Mucosa of rectum (tissue), 2 donors: Measurements from ENCODE around the gene SAA4.
"Not testable (repeated sequence)": the region's sequence is repeated elsewhere in the genome, so short reads cannot be mapped to it uniquely, and the experiment has no call there.

ENCODE experiments used
- H3K27ac ChIP-seq, 2 donors: one replicate each; pipeline ENCODE4 v1.7.0; 2013; ENCODE audit warnings: inconsistent platforms in 2 of 2, low read depth in 2 of 2, low read length in 2 of 2
- H3K27me3 ChIP-seq, 2 donors: one replicate each; pipeline ENCODE4 v1.7.0; 2013; ENCODE audit warnings: low read length in 2 of 2; ENCODE audit not compliant: control insufficient read depth in 2 of 2, insufficient read depth in 2 of 2
- H3K36me3 ChIP-seq, 2 donors: one replicate each; pipeline ENCODE4 v1.7.0; 2013; ENCODE audit warnings: low read length in 2 of 2; ENCODE audit not compliant: control insufficient read depth in 2 of 2, insufficient read depth in 2 of 2
- H3K4me1 ChIP-seq, 2 donors: one replicate each; pipeline ENCODE4 v1.7.0; 2013; ENCODE audit warnings: low read length in 2 of 2, mild to moderate bottlenecking in 1 of 2; ENCODE audit not compliant: control insufficient read depth in 2 of 2, insufficient read depth in 2 of 2
- H3K4me3 ChIP-seq, 2 donors: one replicate each; pipeline ENCODE4 v1.7.0; 2013; ENCODE audit warnings: low read length in 2 of 2
- H3K9ac ChIP-seq, 2 donors: one replicate each; pipeline ENCODE4 v1.7.0; 2013; ENCODE audit warnings: low read length in 2 of 2, low read depth in 1 of 2, mild to moderate bottlenecking in 1 of 2
- H3K9me3 ChIP-seq, 2 donors: one replicate each; pipeline ENCODE4 v1.7.0; 2013; ENCODE audit warnings: low read length in 2 of 2; ENCODE audit not compliant: control insufficient read depth in 2 of 2
- donor health status: healthy.
- donor health status: Normal muscosa, but diverticular disease.

Gene SAA4

DNA sequence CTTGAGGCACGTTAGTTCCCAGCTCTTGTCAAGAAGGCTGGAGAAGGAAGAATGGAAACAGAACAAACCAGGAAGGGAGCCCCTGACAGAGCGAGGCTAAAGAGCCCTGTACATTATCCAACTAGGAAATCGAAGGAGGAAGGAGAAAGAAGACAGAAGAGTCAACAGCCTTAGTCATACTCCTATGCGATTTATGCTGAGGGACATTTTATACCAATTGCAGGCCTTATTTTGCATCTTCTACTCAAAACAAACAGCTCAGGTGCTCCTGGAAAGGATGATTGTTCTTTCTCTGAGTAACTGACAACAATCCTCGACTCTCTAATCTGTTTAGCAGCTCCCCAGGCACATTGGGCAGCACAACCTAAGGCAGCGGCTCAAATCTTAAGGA is 10.6 kb upstream of the SAA4 start:
- not testable (repeated sequence) for H3K9me3 ChIP-seq, H3K9ac ChIP-seq, H3K27ac ChIP-seq, H3K27me3 ChIP-seq, H3K4me3 ChIP-seq, H3K4me1 ChIP-seq, H3K36me3 ChIP-seq

DNA sequence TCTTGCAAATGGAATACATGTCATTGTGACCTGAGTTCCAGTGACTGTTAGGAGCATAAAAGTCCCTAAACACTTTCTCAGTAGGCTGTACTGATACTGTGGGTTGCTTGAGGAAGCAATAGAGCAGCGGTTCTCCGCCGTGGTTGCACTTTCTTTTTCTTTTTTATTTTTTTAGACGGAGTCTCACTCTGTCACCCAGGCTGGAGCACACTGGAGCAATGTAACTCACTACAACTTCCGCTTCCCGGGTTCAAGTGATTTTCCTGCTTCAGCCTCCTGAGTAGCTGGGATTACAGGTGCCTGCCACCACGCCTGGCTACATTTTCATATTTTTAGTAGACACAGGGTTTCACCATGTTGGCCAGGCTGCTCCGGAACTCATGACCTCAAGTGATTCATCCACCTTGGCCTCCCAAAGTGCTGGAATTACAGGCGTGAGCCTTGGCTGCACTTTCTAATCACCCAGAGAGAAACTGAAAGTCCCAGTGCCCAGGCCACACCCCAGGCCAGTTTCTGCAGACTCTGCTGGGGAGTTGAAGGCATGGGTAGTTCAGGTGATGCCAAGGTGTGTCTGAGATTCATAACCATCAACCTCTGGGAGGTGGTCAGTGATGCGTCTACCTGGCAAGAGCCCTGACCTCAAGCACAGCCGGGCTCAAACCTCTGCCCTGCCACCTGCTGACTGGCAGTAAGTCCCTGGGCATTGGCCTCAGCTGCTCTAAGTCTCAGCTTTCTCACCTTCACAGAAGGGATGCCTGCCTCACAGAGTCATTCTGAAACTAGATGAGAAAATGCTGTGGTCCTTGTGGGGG is 10.0 kb upstream of the SAA4 start:
- H3K36me3 ChIP-seq, H3K27ac ChIP-seq, H3K9ac ChIP-seq, H3K9me3 ChIP-seq, H3K4me1 ChIP-seq, H3K27me3 ChIP-seq: not testable (repeated sequence)
- peak overlapping the region in 1 of 2 donors; percentile 2 for H3K4me3 ChIP-seq

DNA sequence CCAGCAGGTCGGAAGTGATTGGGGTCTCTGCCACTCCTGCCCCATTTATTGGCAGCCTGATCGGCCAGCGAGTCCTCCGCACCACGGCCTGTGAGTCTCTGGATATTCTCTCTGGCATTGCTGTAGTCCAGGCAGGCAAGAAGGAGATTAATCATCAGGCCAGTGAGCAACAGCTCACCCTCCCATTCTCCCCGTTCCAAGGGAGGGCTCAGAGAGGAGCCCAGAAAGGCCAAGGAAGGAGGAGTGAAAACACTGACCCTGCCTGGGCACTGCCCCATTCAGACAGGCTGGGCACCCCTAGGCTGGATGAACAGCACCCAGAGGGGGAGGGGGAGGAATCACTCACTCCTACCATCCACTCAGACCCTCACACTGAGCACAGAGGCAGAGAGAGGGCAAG is 8.8 kb upstream of the SAA4 start:
- no peaks in the 10 kb centered on the region for H3K9me3 ChIP-seq
- H3K9ac ChIP-seq: no peak overlapping the region
- H3K27me3 ChIP-seq: peaks cover 0 to 5% of the 10 kb centered on the region in 2 donors
- no peak overlapping the region for H3K27ac ChIP-seq
- no peaks in the 10 kb centered on the region for H3K36me3 ChIP-seq
- no peak overlapping the region for H3K4me3 ChIP-seq
- H3K4me1 ChIP-seq: no peaks in the 10 kb centered on the region

DNA sequence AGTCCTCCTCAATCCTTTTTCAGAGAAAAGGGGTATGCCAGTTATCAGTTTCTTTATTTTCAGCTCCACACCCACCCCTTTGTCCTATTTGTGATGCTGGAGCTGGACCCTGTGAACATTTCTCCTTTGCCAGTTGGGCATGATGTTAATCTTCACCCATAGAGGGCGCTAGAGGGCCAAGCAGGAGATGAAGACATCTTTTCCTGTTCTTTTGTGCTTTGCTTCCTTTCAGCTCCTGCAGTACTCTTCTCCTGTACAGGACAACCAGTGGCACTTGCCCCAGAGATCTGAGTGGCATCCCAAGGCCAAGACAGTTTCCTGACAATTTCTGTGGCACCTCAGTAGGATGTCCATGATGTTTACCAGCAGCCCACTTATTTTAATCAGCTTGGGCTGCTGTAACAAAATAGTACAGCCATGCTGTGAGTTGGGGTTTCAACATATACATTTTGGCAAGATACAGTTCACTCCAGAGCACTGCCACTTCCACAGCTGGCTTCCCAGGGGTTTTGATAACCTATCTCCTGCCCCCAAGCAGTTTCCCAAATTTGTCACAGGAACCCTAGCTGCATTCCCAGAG is 7.3 kb upstream of the SAA4 start:
- H3K4me3 ChIP-seq: no peak overlapping the region
- no peak overlapping the region for H3K27ac ChIP-seq
- H3K4me1 ChIP-seq: no peaks in the 10 kb centered on the region
- no peaks in the 10 kb centered on the region for H3K36me3 ChIP-seq
- H3K27me3 ChIP-seq: peaks cover 0 to 7% of the 10 kb centered on the region in 2 donors
- H3K9me3 ChIP-seq: no peaks in the 10 kb centered on the region
- peak overlapping the region in 1 of 2 donors; percentile 6 for H3K9ac ChIP-seq

DNA sequence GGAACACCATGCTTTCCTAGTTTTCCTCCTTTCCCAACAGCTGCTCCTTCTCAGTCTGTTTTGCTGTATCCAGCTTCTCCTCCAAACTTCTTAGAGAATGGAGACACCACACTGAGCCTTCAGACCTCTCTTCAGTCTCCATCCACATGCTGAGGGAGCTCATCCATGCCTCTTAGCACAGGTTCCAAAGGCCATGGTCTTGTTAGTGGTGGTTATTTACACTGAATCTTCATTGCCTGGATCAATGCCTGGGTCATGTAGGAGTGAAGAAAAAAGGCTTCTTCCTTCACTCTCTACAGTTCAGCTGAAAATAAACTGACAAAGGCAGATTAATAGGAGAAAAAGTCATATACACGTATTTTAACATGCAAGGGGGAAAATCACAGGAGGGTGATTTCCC is 3.1 kb upstream of the SAA4 start:
- Histone ChIP-seq H3K27ac (no peak overlapping the region), H3K4me1 (no peaks in the 10 kb centered on the region), H3K4me3 (no peak overlapping the region), H3K9ac (no peak overlapping the region), H3K27me3 (peaks cover 0 to 7% of the 10 kb centered on the region in 2 donors), H3K36me3 (no peaks in the 10 kb centered on the region), H3K9me3 (no peaks in the 10 kb centered on the region)

DNA sequence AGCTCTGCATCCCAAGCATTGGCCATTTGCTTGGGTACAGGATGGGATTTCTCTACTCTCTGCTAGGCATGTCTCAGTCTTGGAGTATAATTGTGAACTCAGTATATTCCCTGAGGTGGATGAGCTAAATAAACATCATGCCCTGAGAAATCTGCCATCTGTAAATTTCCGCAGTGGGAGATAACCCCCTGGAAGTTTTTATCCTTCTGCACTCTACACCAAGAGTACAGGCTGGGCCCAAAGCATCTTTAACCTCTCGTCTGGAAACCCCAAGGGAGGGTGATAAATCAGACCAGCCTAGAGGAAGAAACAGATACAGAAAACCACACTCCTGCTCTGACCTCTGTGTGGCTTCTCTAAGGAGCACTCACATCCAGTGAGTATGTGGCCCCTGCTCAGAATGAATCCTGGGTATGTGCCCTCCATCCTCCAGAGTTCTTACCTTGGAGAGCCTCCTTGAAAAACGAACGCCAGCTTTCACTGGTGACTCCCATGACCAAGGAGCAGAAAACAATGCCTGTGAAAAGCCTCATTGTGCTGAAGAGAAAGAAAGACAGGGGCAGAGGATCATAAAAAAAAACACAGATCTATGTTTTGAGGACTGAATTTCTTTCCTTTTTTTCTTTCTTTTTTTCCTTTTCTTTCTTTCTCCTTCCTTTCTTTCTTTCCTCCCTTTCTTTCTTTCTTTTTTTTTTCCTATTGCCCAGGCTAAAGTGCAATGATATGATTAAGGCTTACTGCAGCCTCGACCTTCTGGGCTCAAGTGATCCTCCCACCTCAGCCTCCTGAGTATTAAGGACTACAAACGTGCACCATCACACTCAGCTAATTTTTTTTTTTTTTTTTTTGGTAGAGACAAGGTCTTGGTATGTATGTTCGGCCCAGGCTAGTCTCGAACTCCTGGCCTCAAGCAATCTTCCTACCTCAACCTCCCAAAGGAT is 938 bp downstream of the SAA4 start:
- H3K4me1 ChIP-seq: no peaks in the 10 kb centered on the region
- H3K27me3 ChIP-seq: peaks cover 0 to 3% of the 10 kb centered on the region in 2 donors
- no peak overlapping the region for H3K27ac ChIP-seq
- no peak overlapping the region for H3K4me3 ChIP-seq
- H3K9ac ChIP-seq: no peak overlapping the region
- H3K36me3 ChIP-seq: no peaks in the 10 kb centered on the region
- no peaks in the 10 kb centered on the region for H3K9me3 ChIP-seq

DNA sequence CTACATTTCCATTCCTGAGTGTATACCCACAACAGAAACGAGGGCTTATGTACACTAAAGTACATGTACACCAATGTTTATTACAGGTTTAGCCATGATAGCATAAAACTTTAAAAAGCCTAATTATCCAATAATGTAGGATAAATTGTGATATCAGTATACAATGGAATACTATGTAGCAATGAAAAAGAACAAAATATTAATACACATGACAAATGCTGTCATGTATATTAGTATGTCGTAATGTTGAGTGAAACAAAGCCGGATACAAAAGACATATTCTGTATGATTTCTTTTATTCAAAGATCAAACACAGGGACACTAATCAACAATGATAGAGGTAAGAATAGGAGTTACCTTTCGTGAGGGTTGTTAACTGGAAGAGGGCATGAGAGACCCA is 2.7 kb downstream of the SAA4 start:
- Histone ChIP-seq H3K9me3 (no peaks in the 10 kb centered on the region), H3K4me1 (no peaks in the 10 kb centered on the region), H3K9ac (no peak overlapping the region), H3K4me3 (no peak overlapping the region), H3K27me3 (no peaks in the 10 kb centered on the region), H3K27ac (no peak overlapping the region), H3K36me3 (no peaks in the 10 kb centered on the region)

DNA sequence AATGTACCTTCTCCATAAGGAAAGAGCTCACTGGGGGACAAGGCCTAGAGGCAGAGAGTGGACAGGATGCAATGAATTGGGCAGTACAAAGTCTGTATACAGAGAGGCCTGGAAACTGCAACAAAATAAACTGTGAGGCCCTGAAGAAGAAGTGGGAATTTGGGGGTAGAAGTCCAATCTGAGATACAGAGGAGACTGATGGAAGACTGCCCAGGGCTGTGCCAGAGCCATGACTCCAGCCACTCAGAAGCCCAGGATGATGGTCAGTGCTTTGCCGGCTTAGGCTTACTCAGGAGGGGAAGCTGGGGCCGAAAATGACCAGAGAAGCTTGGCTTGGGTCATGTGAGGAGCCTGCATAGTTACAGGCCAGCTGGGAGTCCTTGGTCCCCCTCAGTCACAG is 5.7 kb downstream of the SAA4 start:
- H3K36me3 ChIP-seq: no peaks in the 10 kb centered on the region
- H3K4me3 ChIP-seq: no peak overlapping the region
- no peaks in the 10 kb centered on the region for H3K27me3 ChIP-seq
- no peak overlapping the region for H3K27ac ChIP-seq
- no peaks in the 10 kb centered on the region for H3K9me3 ChIP-seq
- H3K4me1 ChIP-seq: no peaks in the 10 kb centered on the region
- H3K9ac ChIP-seq: no peak overlapping the region

DNA sequence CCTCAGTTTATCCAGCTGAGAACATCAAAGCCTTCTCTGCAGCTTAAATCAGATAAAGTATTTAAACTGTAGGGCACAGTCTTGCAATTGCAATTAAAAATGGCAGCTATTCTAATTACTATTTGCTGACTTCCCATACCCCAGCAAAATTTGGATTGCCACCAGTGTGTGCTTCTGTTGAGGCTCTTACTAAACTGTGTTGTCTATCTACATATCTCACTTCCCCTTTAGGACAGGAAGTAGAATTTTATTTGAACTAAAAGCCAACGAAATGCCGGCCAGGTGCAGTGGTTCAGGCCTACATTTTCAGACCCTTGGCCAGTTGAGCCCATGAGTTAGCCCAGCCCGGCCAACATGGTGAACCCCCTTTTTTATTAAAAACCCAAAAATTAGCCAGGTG is 7.1 kb downstream of the SAA4 start:
- H3K4me1 ChIP-seq: no peaks in the 10 kb centered on the region
- peak overlapping the region in 1 of 2 donors; percentile 67 for H3K27ac ChIP-seq
- no peak overlapping the region for H3K9ac ChIP-seq
- no peak overlapping the region for H3K4me3 ChIP-seq
- no peaks in the 10 kb centered on the region for H3K9me3 ChIP-seq
- no peaks in the 10 kb centered on the region for H3K36me3 ChIP-seq
- H3K27me3 ChIP-seq: no peaks in the 10 kb centered on the region

DNA sequence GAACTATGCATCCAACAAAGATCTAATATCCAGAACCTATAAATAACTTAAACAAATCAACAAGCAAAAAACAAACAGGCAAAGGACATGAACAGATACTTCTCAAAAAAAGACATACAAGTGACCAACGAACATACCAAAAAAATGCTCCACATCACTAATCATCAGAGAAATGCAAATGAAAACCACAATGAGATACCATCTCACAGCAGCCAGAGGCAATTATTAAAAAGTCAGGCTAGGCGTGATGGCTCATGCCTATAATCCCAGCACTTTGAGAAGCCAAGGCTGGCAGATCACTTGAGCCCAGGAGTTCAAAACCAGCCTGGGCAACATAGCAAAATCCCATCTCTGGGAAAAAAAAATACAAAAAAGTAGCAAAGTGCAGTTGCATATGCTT is 10.7 kb downstream of the SAA4 start:
- H3K4me3 ChIP-seq: no peak overlapping the region
- no peaks in the 10 kb centered on the region for H3K4me1 ChIP-seq
- no peak overlapping the region for H3K9ac ChIP-seq
- no peaks in the 10 kb centered on the region for H3K9me3 ChIP-seq
- no peak overlapping the region for H3K27ac ChIP-seq
- H3K27me3 ChIP-seq: no peaks in the 10 kb centered on the region
- no peaks in the 10 kb centered on the region for H3K36me3 ChIP-seq
